Sigmoid colon (tissue), 4 donors: Measurements from ENCODE around the gene TOMM20.
"Not testable (repeated sequence)": the region's sequence is repeated elsewhere in the genome, so short reads cannot be mapped to it uniquely, and the experiment has no call there.

Source experiments
- CTCF ChIP-seq, 4 experiments: fragments of 450-650 bp in 3 of 4; fragments of 200-600 bp in 1 of 4; IDR thresholded peaks; one replicate each; pipeline ENCODE4 v1.5.1; 2016 to 2019; ENCODE audit warnings: antibody characterized with exemption in 4 of 4, mild to moderate bottlenecking in 3 of 4, moderate library complexity in 2 of 4
- EP300 ChIP-seq, 4 donors: sonication (generic); formaldehyde crosslinking; IDR thresholded peaks; one replicate each; pipeline ENCODE4 v1.6.1; 2017; ENCODE audit warnings: antibody characterized with exemption in 4 of 4
- POLR2A ChIP-seq, 2 donors: fragments of 450-650 bp; IDR thresholded peaks; one replicate each; pipeline ENCODE4 v1.6.1; 2016; ENCODE audit warnings: antibody characterized with exemption in 2 of 2, mild to moderate bottlenecking in 2 of 2, moderate library complexity in 2 of 2

- TF ChIP-seq CTCF, POLR2A, EP300 (IDR thresholded peaks at IDR 0.05): not testable (repeated sequence)
Observed at GRCh38 chr1:235091319-235092044, 37.2 kb downstream of the TOMM20 start.
